ENCODE results near the gene PLEKHH1. TPM values are rescaled to one million over a fixed set of nuclear protein-coding genes. Genes with fewer than 3 reads are reported as not detected.

The PLEKHH1 gene
- total RNA-seq, 2 donors from 2014 or later, result 59.9 to 61.1 TPM

GRCh38 chr14:67569651-67570290, 36.7 kb downstream of the PLEKHH1 start:
- no peak overlapping the region for H3K9ac ChIP-seq (ENCODE audit: extremely low read depth, low read length, poor library complexity, severe bottlenecking)
- no peak overlapping the region for H3K4me3 ChIP-seq (ENCODE audit: low read length)
- H3K4me1 ChIP-seq (ENCODE audit: control insufficient read depth, insufficient read depth, low read length), result peaks cover 13% of the 10 kb centered on the region
- DNase-seq, result no peak
- Mint-ChIP-seq H3K4me3 (no peak overlapping the region), H3K27ac (no peak overlapping the region), H3K4me1 (peaks cover 26% of the 10 kb centered on the region), H3K27me3 (ENCODE audit: insufficient read depth) (no peaks in the 10 kb centered on the region), H3K9me3 (no peaks in the 10 kb centered on the region), H3K36me3 (ENCODE audit: low read depth) (peaks cover 18% of the 10 kb centered on the region)
- H3K9me3 ChIP-seq (ENCODE audit: control insufficient read depth, low read length), result no peaks in the 10 kb centered on the region
- 93 to 94% methylated on average over 3 of the region's 4 CpGs for WGBS, 2 experiments (ENCODE audit: insufficient coverage in 1 of 2, insufficient read length in 1 of 2)
- TF ChIP-seq CTCF (conservative IDR thresholded peaks at IDR 0.05), result no peak
- no peaks in the 10 kb centered on the region for H3K27me3 ChIP-seq (ENCODE audit: control insufficient read depth, insufficient read depth, low read length, poor library complexity, severe bottlenecking)
- H3K36me3 ChIP-seq (ENCODE audit: control insufficient read depth, insufficient read depth, low read length), result peaks cover 9% of the 10 kb centered on the region
- no peak overlapping the region for H3K27ac ChIP-seq (ENCODE audit: low read depth, low read length)

GRCh38 chr14:67570453-67570852, 37.4 kb downstream of the PLEKHH1 start:
- Histone ChIP-seq H3K9ac (ENCODE audit: extremely low read depth, low read length, poor library complexity, severe bottlenecking) (no peak overlapping the region), H3K4me1 (ENCODE audit: control insufficient read depth, insufficient read depth, low read length) (peaks cover 13% of the 10 kb centered on the region), H3K36me3 (ENCODE audit: control insufficient read depth, insufficient read depth, low read length) (peaks cover 9% of the 10 kb centered on the region), H3K4me3 (ENCODE audit: low read length) (no peak overlapping the region), H3K27me3 (ENCODE audit: control insufficient read depth, insufficient read depth, low read length, poor library complexity, severe bottlenecking) (no peaks in the 10 kb centered on the region), H3K27ac (ENCODE audit: low read depth, low read length) (no peak overlapping the region), H3K9me3 (ENCODE audit: control insufficient read depth, low read length) (no peaks in the 10 kb centered on the region)
- H3K36me3 Mint-ChIP-seq (ENCODE audit: low read depth), result peaks cover 21% of the 10 kb centered on the region
- TF ChIP-seq CTCF (conservative IDR thresholded peaks at IDR 0.05), result no peak
- DNase-seq, result no peak
- peaks cover 26% of the 10 kb centered on the region for H3K4me1 Mint-ChIP-seq
- H3K4me3 Mint-ChIP-seq, result no peak overlapping the region
- H3K27me3 Mint-ChIP-seq (ENCODE audit: insufficient read depth), result no peaks in the 10 kb centered on the region
- no peak overlapping the region for H3K27ac Mint-ChIP-seq
- 95 to 97% methylated on average over 4 to 7 of the region's 7 CpGs for WGBS, 2 experiments (ENCODE audit: insufficient coverage in 1 of 2, insufficient read length in 1 of 2)
- H3K9me3 Mint-ChIP-seq, result no peaks in the 10 kb centered on the region

GRCh38 chr14:67571275-67571990, 38.3 kb downstream of the PLEKHH1 start:
- Mint-ChIP-seq H3K4me3 (no peak overlapping the region), H3K4me1 (peaks cover 19% of the 10 kb centered on the region), H3K36me3 (ENCODE audit: low read depth) (peaks cover 28% of the 10 kb centered on the region), H3K27me3 (ENCODE audit: insufficient read depth) (no peaks in the 10 kb centered on the region), H3K9me3 (no peaks in the 10 kb centered on the region), H3K27ac (peak overlapping the region; percentile 44)
- Histone ChIP-seq H3K27me3 (ENCODE audit: control insufficient read depth, insufficient read depth, low read length, poor library complexity, severe bottlenecking) (no peaks in the 10 kb centered on the region), H3K4me3 (ENCODE audit: low read length) (no peak overlapping the region), H3K9ac (ENCODE audit: extremely low read depth, low read length, poor library complexity, severe bottlenecking) (no peak overlapping the region), H3K27ac (ENCODE audit: low read depth, low read length) (no peak overlapping the region), H3K4me1 (ENCODE audit: control insufficient read depth, insufficient read depth, low read length) (peaks cover 8% of the 10 kb centered on the region), H3K36me3 (ENCODE audit: control insufficient read depth, insufficient read depth, low read length) (peaks cover 14% of the 10 kb centered on the region), H3K9me3 (ENCODE audit: control insufficient read depth, low read length) (no peaks in the 10 kb centered on the region)
- peak; percentile 89 for DNase-seq
- 61 to 63% methylated on average over 12 to 14 of the region's 14 CpGs for WGBS, 2 experiments (ENCODE audit: insufficient coverage in 1 of 2, insufficient read length in 1 of 2)
- TF ChIP-seq CTCF (conservative IDR thresholded peaks at IDR 0.05), result peak; percentile 89
